Nephron (organoid): ENCODE results near the gene RAP1GAP.
A peak's percentile ranks its signal among the peaks of the same experiment; 100 is the strongest.

Source experiments
- H3K27ac Mint-ChIP-seq, 3 experiments: 2 replicates each; pipeline ENCODE4 v1.8.0; 2020; ENCODE audit warnings: mixed read lengths in 3 of 3, mild to moderate bottlenecking in 2 of 3, moderate library complexity in 1 of 3
- H3K27me3 Mint-ChIP-seq: 2 replicates; pipeline ENCODE4 v1.8.0; 2021; ENCODE audit warnings: low read depth, mild to moderate bottlenecking, moderate library complexity, mixed read lengths
- H3K36me3 Mint-ChIP-seq: 2 replicates; pipeline ENCODE4 v1.8.0; 2020; ENCODE audit warnings: low read depth, mixed read lengths
- H3K4me1 Mint-ChIP-seq: 2 replicates; pipeline ENCODE4 v1.8.0; 2020; ENCODE audit warnings: mixed read lengths
- H3K4me3 Mint-ChIP-seq, 3 experiments: 2 replicates each; pipeline ENCODE4 v1.8.0; 2020; ENCODE audit warnings: mild to moderate bottlenecking in 3 of 3, mixed read lengths in 3 of 3, moderate library complexity in 2 of 3
- H3K9me3 Mint-ChIP-seq: 2 replicates; pipeline ENCODE4 v1.8.0; 2020; ENCODE audit warnings: mixed read lengths
- CTCF ChIP-seq, 3 experiments: fragments of 200-600 bp; sonication (generic); IDR thresholded peaks; one replicate each; pipeline ENCODE4 v1.5.0; 2021; ENCODE audit warnings: antibody characterized with exemption in 3 of 3; ENCODE audit not compliant: unreplicated experiment in 3 of 3

Gene RAP1GAP

GRCh38 chr1:21638531-21639341 lies 30.4 kb downstream of the RAP1GAP start:
- Mint-ChIP-seq H3K27ac (peak overlapping the region in 1 of 3 experiments; percentile 38), H3K27me3 (peaks cover 25% of the 10 kb centered on the region), H3K9me3 (no peaks in the 10 kb centered on the region), H3K36me3 (no peaks in the 10 kb centered on the region), H3K4me3 (no peak overlapping the region), H3K4me1 (peaks cover 25% of the 10 kb centered on the region)
- no peak for TF ChIP-seq CTCF (IDR thresholded peaks at IDR 0.05; ENCODE audit: unreplicated experiment in 3 of 3)

- no peak overlapping the region for H3K4me3 Mint-ChIP-seq
- peaks cover 25% of the 10 kb centered on the region for H3K4me1 Mint-ChIP-seq
- no peak overlapping the region for H3K27ac Mint-ChIP-seq
- no peaks in the 10 kb centered on the region for H3K9me3 Mint-ChIP-seq
- TF ChIP-seq CTCF (IDR thresholded peaks at IDR 0.05; ENCODE audit: unreplicated experiment in 3 of 3), result no peak
- peaks cover 19% of the 10 kb centered on the region for H3K27me3 Mint-ChIP-seq
- no peaks in the 10 kb centered on the region for H3K36me3 Mint-ChIP-seq
These were observed 31.6 kb downstream of the RAP1GAP start for GRCh38 chr1:21637514-21637913.

GRCh38 chr1:21636029-21636428 lies 33.1 kb downstream of the RAP1GAP start:
- TF ChIP-seq CTCF (IDR thresholded peaks at IDR 0.05; ENCODE audit: unreplicated experiment in 3 of 3), result no peak
- H3K4me3 Mint-ChIP-seq, result no peak overlapping the region
- H3K27ac Mint-ChIP-seq, result no peak overlapping the region
- no peaks in the 10 kb centered on the region for H3K9me3 Mint-ChIP-seq
- H3K36me3 Mint-ChIP-seq, result no peaks in the 10 kb centered on the region
- peaks cover 29% of the 10 kb centered on the region for H3K4me1 Mint-ChIP-seq
- peaks cover 12% of the 10 kb centered on the region for H3K27me3 Mint-ChIP-seq

- peak overlapping the region in 1 of 3 experiments; percentile 7 for H3K4me3 Mint-ChIP-seq
- peaks cover 5% of the 10 kb centered on the region for H3K27me3 Mint-ChIP-seq
- no peaks in the 10 kb centered on the region for H3K36me3 Mint-ChIP-seq
- H3K9me3 Mint-ChIP-seq, result no peaks in the 10 kb centered on the region
- H3K4me1 Mint-ChIP-seq, result peaks cover 24% of the 10 kb centered on the region
- no peak for TF ChIP-seq CTCF (IDR thresholded peaks at IDR 0.05; ENCODE audit: unreplicated experiment in 3 of 3)
- peak overlapping the region in 2 of 3 experiments; percentile 1 to 78 for H3K27ac Mint-ChIP-seq
These were observed 34.2 kb downstream of the RAP1GAP start for GRCh38 chr1:21634806-21635535.

GRCh38 chr1:21633992-21634805 lies 35.0 kb downstream of the RAP1GAP start:
- Mint-ChIP-seq H3K36me3 (no peaks in the 10 kb centered on the region), H3K27me3 (no peaks in the 10 kb centered on the region), H3K4me3 (no peak overlapping the region), H3K4me1 (peaks cover 19% of the 10 kb centered on the region), H3K9me3 (no peaks in the 10 kb centered on the region), H3K27ac (peak overlapping the region in 1 of 3 experiments; percentile 78)
- no peak for TF ChIP-seq CTCF (IDR thresholded peaks at IDR 0.05; ENCODE audit: unreplicated experiment in 3 of 3)
